HEK293 (cell line): ENCODE results near the gene CCBE1.

Source experiments
- CTCF ChIA-PET: fragments of 350-600 bp; formaldehyde crosslinking; extraction: SDS; loops from one replicate; lab custom pipeline; 2021; ENCODE audit warnings: antibody characterized with exemption; lab: Yijun Ruan, JAX
- POLR2A ChIA-PET: fragments of 300-600 bp; formaldehyde crosslinking; extraction: SDS; loops from one replicate; lab custom pipeline; 2020; ENCODE audit warnings: antibody characterized with exemption, inconsistent platforms; lab: Yijun Ruan, JAX
- H3K27ac ChIP-seq: fragments of 200-500 bp; sonication (Bioruptor generic); 2 replicates; pipeline ENCODE4 v1.5.1; 2014; ENCODE audit warnings: low read depth, low read length, control low read depth, inconsistent platforms; ENCODE audit errors: extremely low read depth
- H3K36me3 ChIP-seq, 2 experiments: fragments of 200-500 bp in 1 of 2; sonication (Bioruptor generic) in 1 of 2; 1 replicate in 1 of 2; 2 replicates in 1 of 2; pipeline ENCODE4 v1.5.1; 2014 to 2017; ENCODE audit warnings: inconsistent platforms in 2 of 2, low read length in 2 of 2; ENCODE audit not compliant: control insufficient read depth in 2 of 2, insufficient read depth in 1 of 2
- H3K4me1 ChIP-seq: fragments of 200-500 bp; sonication (Bioruptor generic); 2 replicates; pipeline ENCODE4 v1.5.1; 2014; ENCODE audit warnings: mild to moderate bottlenecking, low read length, inconsistent platforms; ENCODE audit not compliant: control insufficient read depth, insufficient read depth
- H3K4me3 ChIP-seq: 2 replicates; pipeline ENCODE4 v1.5.1; 2011; ENCODE audit warnings: low read depth, mild to moderate bottlenecking, control low read depth, low read length, moderate library complexity
- H3K9me3 ChIP-seq: fragments of 200-500 bp; sonication (Bioruptor generic); 2 replicates; pipeline ENCODE4 v1.5.1; 2014; ENCODE audit warnings: low read depth, low read length, inconsistent platforms; ENCODE audit not compliant: control insufficient read depth, insufficient read depth
- PRDM2 ChIP-seq: fragments of 450-650 bp; formaldehyde crosslinking; IDR thresholded peaks from 2 replicates; pipeline ENCODE4 v1.5.1; 2016; ENCODE audit warnings: missing biosample characterization, missing genetic modification characterization, borderline replicate concordance
- SALL2 ChIP-seq: fragments of 450-650 bp; formaldehyde crosslinking; IDR thresholded peaks from 2 replicates; pipeline ENCODE4 v1.5.0; 2017; ENCODE audit warnings: missing biosample characterization, mild to moderate bottlenecking, missing genetic modification characterization, borderline replicate concordance
- SP2 ChIP-seq: fragments of 450-650 bp; formaldehyde crosslinking; IDR thresholded peaks from 2 replicates; pipeline ENCODE4 v1.5.1; 2016; ENCODE audit warnings: missing biosample characterization, missing genetic modification characterization
- ZBTB20 ChIP-seq: fragments of 450-650 bp; formaldehyde crosslinking; IDR thresholded peaks from 2 replicates; pipeline ENCODE4 v1.5.1; 2016; ENCODE audit warnings: missing biosample characterization, missing genetic modification characterization
- ZBTB21 ChIP-seq: fragments of 450-650 bp; formaldehyde crosslinking; IDR thresholded peaks from 2 replicates; pipeline ENCODE4 v1.5.1; 2017; ENCODE audit warnings: missing biosample characterization, missing genetic modification characterization
- ZNF184 ChIP-seq: fragments of 450-650 bp; IDR thresholded peaks from 2 replicates; pipeline ENCODE4 v1.5.1; 2018; ENCODE audit warnings: missing biosample characterization, mild to moderate bottlenecking, missing genetic modification characterization
- ZNF302 ChIP-seq: fragments of 450-650 bp; formaldehyde crosslinking; IDR thresholded peaks from 2 replicates; pipeline ENCODE4 v1.5.1; 2016; ENCODE audit warnings: missing biosample characterization, missing genetic modification characterization, low read depth
- ZNF350 ChIP-seq: fragments of 450-650 bp; formaldehyde crosslinking; IDR thresholded peaks from 2 replicates; pipeline ENCODE4 v1.5.0; 2017; ENCODE audit warnings: missing biosample characterization, mild to moderate bottlenecking, missing genetic modification characterization
- ZNF366 ChIP-seq: fragments of 450-650 bp; formaldehyde crosslinking; conservative IDR thresholded peaks from 2 replicates; pipeline ENCODE4 v1.5.1; 2016; ENCODE audit warnings: missing biosample characterization, missing genetic modification characterization
- ZNF530 ChIP-seq: fragments of 450-650 bp; formaldehyde crosslinking; IDR thresholded peaks from 2 replicates; pipeline ENCODE4 v1.5.1; 2016; ENCODE audit warnings: low read depth, missing biosample characterization, missing genetic modification characterization
- ZNF785 ChIP-seq: fragments of 450-650 bp; formaldehyde crosslinking; IDR thresholded peaks from 2 replicates; pipeline ENCODE4 v1.5.1; 2016; ENCODE audit warnings: missing biosample characterization, missing genetic modification characterization
- ZSCAN16 ChIP-seq: fragments of 450-650 bp; formaldehyde crosslinking; IDR thresholded peaks from 2 replicates; pipeline ENCODE4 v1.5.1; 2016; ENCODE audit warnings: missing biosample characterization, missing genetic modification characterization
- TF ChIP-seq, protein P1 (sequence below): fragments of 450-650 bp; formaldehyde crosslinking; IDR thresholded peaks from 2 replicates; pipeline ENCODE4 v1.5.1; 2016; ENCODE audit warnings: missing biosample characterization, missing genetic modification characterization
- TF ChIP-seq, protein P2 (sequence below): fragments of 450-650 bp; formaldehyde crosslinking; IDR thresholded peaks from 2 replicates; pipeline ENCODE4; 2016; ENCODE audit warnings: missing biosample characterization, missing genetic modification characterization
- TF ChIP-seq, protein P3 (sequence below): fragments of 450-650 bp; formaldehyde crosslinking; IDR thresholded peaks from 2 replicates; pipeline ENCODE4 v1.5.1; 2017; ENCODE audit warnings: missing biosample characterization, mild to moderate bottlenecking, missing genetic modification characterization, moderate library complexity

CCBE1 gene

GRCh38 chr18:59646228-59646962 is 50.8 kb downstream of the CCBE1 start:
- H3K4me1 ChIP-seq = no peaks in the 10 kb centered on the region
- ChIA-PET CTCF (interaction anchor here (0.6 to 1.6 kb wide), 8 partner anchors 11 to 125 kb away, joined by 3 to 7 read pairs (median 4); partner anchors contain the start of gene CCBE1), POLR2A (no interaction called here)
- no peak overlapping the region for H3K27ac ChIP-seq
- no peaks in the 10 kb centered on the region for H3K36me3 ChIP-seq
- no peaks in the 10 kb centered on the region for H3K9me3 ChIP-seq
- H3K4me3 ChIP-seq = no peak overlapping the region
- TF ChIP-seq ZNF184 = no peak
- no peak for TF ChIP-seq PRDM2 (tag by site-specific recombination)
- TF ChIP-seq ZBTB21 (tag by site-specific recombination) = no peak
- no peak for TF ChIP-seq ZNF350
- TF ChIP-seq, protein P1, sequence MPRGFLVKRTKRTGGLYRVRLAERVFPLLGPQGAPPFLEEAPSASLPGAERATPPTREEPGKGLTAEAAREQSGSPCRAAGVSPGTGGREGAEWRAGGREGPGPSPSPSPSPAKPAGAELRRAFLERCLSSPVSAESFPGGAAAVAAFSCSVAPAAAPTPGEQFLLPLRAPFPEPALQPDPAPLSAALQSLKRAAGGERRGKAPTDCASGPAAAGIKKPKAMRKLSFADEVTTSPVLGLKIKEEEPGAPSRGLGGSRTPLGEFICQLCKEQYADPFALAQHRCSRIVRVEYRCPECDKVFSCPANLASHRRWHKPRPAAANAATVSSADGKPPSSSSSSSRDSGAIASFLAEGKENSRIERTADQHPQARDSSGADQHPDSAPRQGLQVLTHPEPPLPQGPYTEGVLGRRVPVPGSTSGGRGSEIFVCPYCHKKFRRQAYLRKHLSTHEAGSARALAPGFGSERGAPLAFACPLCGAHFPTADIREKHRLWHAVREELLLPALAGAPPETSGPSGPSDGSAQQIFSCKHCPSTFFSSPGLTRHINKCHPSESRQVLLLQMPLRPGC = no peak
- TF ChIP-seq, protein P2, sequence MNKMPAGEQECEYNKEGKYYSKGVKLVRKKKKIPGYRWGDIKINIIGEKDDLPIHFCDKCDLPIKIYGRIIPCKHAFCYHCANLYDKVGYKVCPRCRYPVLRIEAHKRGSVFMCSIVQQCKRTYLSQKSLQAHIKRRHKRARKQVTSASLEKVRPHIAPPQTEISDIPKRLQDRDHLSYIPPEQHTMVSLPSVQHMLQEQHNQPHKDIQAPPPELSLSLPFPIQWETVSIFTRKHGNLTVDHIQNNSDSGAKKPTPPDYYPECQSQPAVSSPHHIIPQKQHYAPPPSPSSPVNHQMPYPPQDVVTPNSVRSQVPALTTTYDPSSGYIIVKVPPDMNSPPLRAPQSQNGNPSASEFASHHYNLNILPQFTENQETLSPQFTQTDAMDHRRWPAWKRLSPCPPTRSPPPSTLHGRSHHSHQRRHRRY (tag by site-specific recombination) = no peak
- TF ChIP-seq, all 188 proteins: peak for 0

GRCh38 chr18:59643740-59644139 is 53.5 kb downstream of the CCBE1 start:
- H3K36me3 ChIP-seq = no peaks in the 10 kb centered on the region
- no peak for TF ChIP-seq ZNF366 (tag by site-specific recombination)
- TF ChIP-seq ZSCAN16 = no peak
- no peak for TF ChIP-seq SP2
- TF ChIP-seq, protein P3, sequence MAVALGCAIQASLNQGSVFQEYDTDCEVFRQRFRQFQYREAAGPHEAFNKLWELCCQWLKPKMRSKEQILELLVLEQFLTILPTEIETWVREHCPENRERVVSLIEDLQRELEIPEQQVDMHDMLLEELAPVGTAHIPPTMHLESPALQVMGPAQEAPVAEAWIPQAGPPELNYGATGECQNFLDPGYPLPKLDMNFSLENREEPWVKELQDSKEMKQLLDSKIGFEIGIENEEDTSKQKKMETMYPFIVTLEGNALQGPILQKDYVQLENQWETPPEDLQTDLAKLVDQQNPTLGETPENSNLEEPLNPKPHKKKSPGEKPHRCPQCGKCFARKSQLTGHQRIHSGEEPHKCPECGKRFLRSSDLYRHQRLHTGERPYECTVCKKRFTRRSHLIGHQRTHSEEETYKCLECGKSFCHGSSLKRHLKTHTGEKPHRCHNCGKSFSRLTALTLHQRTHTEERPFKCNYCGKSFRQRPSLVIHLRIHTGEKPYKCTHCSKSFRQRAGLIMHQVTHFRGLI (tag by site-specific recombination) = no peak
- TF ChIP-seq ZNF785 = no peak
- TF ChIP-seq ZNF302 (tag by site-specific recombination) = no peak
- no peak for TF ChIP-seq ZNF530 (tag by site-specific recombination)
- no peak for TF ChIP-seq ZBTB20 (tag by site-specific recombination)
- TF ChIP-seq SALL2 = no peak
- ChIA-PET CTCF (interaction anchor here (0.6 to 1.7 kb wide), 2 partner anchors 12 to 96 kb away, joined by 3 to 9 read pairs; no protein-coding TSS in a partner anchor), POLR2A (no interaction called here)
- H3K27ac ChIP-seq = no peak overlapping the region
- no peak overlapping the region for H3K4me3 ChIP-seq
- 0 out of 2 replicates have a peak, but pooled peaks cover 3% of the 10 kb centered on the region for H3K4me1 ChIP-seq
- H3K9me3 ChIP-seq = no peaks in the 10 kb centered on the region
